Endothelial cell (in vitro differentiated cells): Measurements from ENCODE around the gene SPDYA. TPM values are rescaled to one million over a fixed set of nuclear protein-coding genes. Genes with fewer than 3 reads are reported as not detected.

Experiments used
- DNase-seq: peaks from one replicate; pipeline ENCODE4 v3.0.0; 2021; ENCODE audit warnings: low spot score
- H3K27ac Mint-ChIP-seq: one replicate; pipeline ENCODE4 v1.8.0; 2021; ENCODE audit warnings: mixed read lengths, inconsistent platforms; ENCODE audit not compliant: unreplicated experiment
- H3K27me3 Mint-ChIP-seq: one replicate; pipeline ENCODE4 v1.8.0; 2021; ENCODE audit warnings: mild to moderate bottlenecking, moderate library complexity, mixed read lengths, inconsistent platforms; ENCODE audit not compliant: unreplicated experiment
- H3K36me3 Mint-ChIP-seq: one replicate; pipeline ENCODE4 v1.8.0; 2021; ENCODE audit warnings: mild to moderate bottlenecking, low read depth, mixed read lengths, inconsistent platforms; ENCODE audit not compliant: unreplicated experiment
- H3K4me1 Mint-ChIP-seq: one replicate; pipeline ENCODE4 v1.8.0; 2021; ENCODE audit warnings: mild to moderate bottlenecking, mixed read lengths, inconsistent platforms; ENCODE audit not compliant: unreplicated experiment
- H3K4me3 Mint-ChIP-seq: one replicate; pipeline ENCODE4 v1.8.0; 2021; ENCODE audit warnings: mild to moderate bottlenecking, mixed read lengths, inconsistent platforms; ENCODE audit not compliant: unreplicated experiment
- H3K9me3 Mint-ChIP-seq: one replicate; pipeline ENCODE4 v1.8.0; 2021; ENCODE audit warnings: mixed read lengths, inconsistent platforms; ENCODE audit not compliant: unreplicated experiment
- total RNA-seq: library from RNA; stranded (reverse); fragmentation: NEBNext Ultra II Directional; extraction: Animal tissue kit (Norgen Biotek cat#: 25700); gene quantifications from one replicate; pipeline ENCODE4 v1.2.1, GENCODE V29; 2021; ENCODE audit not compliant: unreplicated experiment
- TF ChIP-seq, protein P1 (sequence below): fragments of 200-600 bp; sonication (generic); IDR thresholded peaks from one replicate; pipeline ENCODE4 v1.5.0; 2021; ENCODE audit warnings: antibody characterized with exemption; ENCODE audit not compliant: unreplicated experiment

SPDYA gene
- total RNA-seq, 1 donor from 2014 or later: 0.33 TPM

DNA sequence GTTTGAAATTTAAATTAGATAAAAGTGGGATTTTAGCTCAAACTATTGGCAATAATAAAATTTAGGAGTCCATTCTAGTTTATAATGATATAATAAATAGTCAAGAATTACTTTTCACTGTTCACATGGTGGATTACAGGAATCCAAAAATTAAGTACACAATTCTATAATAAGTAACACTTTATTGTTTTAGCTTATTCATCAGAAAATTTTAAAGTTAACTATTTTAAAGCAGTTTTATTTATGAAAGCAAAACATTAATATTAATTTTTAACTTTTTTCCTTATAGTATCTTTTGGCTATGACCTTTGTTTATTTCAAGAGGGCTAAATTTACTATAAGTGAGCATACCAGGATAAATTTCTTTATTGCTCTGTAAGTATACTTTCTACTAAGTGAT lies 11.4 kb downstream of the SPDYA start:
- no peaks in the 10 kb centered on the region for H3K9me3 Mint-ChIP-seq
- TF ChIP-seq, protein P1, sequence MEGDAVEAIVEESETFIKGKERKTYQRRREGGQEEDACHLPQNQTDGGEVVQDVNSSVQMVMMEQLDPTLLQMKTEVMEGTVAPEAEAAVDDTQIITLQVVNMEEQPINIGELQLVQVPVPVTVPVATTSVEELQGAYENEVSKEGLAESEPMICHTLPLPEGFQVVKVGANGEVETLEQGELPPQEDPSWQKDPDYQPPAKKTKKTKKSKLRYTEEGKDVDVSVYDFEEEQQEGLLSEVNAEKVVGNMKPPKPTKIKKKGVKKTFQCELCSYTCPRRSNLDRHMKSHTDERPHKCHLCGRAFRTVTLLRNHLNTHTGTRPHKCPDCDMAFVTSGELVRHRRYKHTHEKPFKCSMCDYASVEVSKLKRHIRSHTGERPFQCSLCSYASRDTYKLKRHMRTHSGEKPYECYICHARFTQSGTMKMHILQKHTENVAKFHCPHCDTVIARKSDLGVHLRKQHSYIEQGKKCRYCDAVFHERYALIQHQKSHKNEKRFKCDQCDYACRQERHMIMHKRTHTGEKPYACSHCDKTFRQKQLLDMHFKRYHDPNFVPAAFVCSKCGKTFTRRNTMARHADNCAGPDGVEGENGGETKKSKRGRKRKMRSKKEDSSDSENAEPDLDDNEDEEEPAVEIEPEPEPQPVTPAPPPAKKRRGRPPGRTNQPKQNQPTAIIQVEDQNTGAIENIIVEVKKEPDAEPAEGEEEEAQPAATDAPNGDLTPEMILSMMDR: no peak
- no peaks in the 10 kb centered on the region for H3K27me3 Mint-ChIP-seq
- no peak for DNase-seq
- no peak overlapping the region for H3K27ac Mint-ChIP-seq
- H3K4me3 Mint-ChIP-seq: no peak overlapping the region
- H3K4me1 Mint-ChIP-seq: no peaks in the 10 kb centered on the region
- H3K36me3 Mint-ChIP-seq: no peaks in the 10 kb centered on the region

DNA sequence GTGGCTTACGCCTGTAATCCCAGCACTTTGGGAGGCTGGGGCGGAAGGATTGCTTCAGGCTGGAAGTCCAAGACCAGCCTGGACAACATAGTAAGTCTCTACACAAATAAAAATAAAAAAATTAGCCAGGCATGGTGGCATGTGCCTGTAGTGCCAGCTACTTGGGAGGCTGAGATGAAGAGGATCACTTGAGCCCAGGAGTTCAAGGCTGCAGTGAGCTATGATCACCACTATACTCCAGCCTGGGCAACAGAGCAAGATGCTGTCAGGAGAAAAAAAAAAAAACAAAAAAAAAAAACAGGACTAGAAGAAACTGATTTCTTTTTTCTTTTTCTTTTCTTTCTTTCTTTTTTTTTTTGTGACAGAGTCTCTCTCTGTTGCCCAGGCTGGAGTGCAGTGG lies 13.6 kb downstream of the SPDYA start:
- no peaks in the 10 kb centered on the region for H3K27me3 Mint-ChIP-seq
- H3K36me3 Mint-ChIP-seq: no peaks in the 10 kb centered on the region
- no peak overlapping the region for H3K4me3 Mint-ChIP-seq
- H3K27ac Mint-ChIP-seq: no peak overlapping the region
- TF ChIP-seq, protein P1: no peak
- no peaks in the 10 kb centered on the region for H3K4me1 Mint-ChIP-seq
- no peaks in the 10 kb centered on the region for H3K9me3 Mint-ChIP-seq
- no peak for DNase-seq

DNA sequence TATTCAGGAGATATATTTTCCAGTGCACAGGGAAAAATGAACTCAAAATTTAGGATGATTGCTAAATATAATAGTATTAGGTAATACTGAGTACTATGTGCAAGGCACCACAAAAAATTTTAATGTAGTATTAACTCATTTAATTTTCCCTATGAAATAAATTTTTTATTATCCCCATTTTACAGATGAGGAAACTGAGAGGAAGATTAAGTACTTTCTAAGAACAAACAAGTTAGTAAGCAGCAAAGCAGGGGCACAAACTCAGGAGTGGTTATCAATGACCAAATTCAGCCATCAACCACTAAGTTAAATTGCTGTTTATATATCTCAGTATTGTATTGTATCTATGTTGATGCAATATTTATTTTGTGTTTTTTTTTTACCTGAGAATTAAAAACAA lies 14.2 kb downstream of the SPDYA start:
- no peak for DNase-seq
- TF ChIP-seq, protein P1: no peak
- H3K27me3 Mint-ChIP-seq: no peaks in the 10 kb centered on the region
- H3K36me3 Mint-ChIP-seq: no peaks in the 10 kb centered on the region
- no peak overlapping the region for H3K4me3 Mint-ChIP-seq
- H3K9me3 Mint-ChIP-seq: no peaks in the 10 kb centered on the region
- H3K27ac Mint-ChIP-seq: no peak overlapping the region
- H3K4me1 Mint-ChIP-seq: no peaks in the 10 kb centered on the region

DNA sequence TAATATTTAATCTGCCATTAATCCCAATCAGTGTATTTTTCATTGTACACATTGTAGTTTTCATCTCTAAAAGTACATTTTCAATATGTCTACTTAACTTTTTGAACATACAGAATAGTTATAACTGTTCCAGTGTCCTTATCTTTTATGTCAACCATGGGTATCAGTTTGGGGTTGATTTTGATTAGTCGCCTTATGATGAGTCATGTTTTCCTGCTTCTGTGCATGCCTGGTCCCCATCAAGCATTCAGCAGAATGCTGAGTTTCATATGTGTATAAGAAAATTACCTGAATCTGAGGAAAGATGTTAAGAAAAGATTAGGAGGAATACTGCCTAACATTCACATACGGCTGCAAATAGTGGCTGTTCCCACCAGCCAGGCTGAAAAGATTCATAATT lies 17.7 kb downstream of the SPDYA start:
- H3K27ac Mint-ChIP-seq: no peak overlapping the region
- TF ChIP-seq, protein P1: no peak
- no peaks in the 10 kb centered on the region for H3K27me3 Mint-ChIP-seq
- no peak overlapping the region for H3K4me3 Mint-ChIP-seq
- H3K36me3 Mint-ChIP-seq: no peaks in the 10 kb centered on the region
- H3K4me1 Mint-ChIP-seq: no peaks in the 10 kb centered on the region
- no peak for DNase-seq
- no peaks in the 10 kb centered on the region for H3K9me3 Mint-ChIP-seq

DNA sequence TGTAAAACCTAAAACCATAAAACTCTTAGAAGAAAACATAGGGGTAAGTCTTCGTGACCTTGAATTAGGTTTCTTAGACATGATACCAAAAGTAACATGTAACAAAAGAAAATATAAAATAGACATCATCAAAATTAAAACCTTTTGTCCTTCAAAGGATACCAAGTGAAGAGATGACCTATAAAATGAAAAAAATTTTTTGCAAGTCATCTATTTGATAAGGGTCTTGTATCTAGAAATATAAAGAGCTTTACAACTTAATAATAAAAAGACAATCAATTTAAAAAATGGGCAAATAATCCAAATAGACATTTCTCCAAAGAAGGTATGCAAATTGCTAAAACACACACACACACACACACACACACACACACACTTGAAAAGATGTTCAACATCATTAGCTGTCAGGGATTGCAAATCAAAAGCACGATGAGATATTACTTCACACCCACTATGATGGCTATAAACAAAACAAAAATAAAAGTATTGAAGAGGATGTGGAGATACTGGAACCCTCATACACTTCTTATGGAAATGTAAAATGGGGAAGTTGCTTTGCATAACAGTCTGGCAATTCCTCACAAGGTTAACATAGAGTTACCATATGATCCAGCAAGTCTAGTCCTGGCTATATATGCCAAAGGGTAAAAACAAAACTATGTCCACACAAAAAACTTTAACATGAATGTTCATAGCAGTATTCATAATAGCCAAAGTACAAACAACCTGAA lies 23.3 kb downstream of the SPDYA start:
- TF ChIP-seq, protein P1: no peak
- no peak for DNase-seq
- Mint-ChIP-seq H3K27me3 (no peaks in the 10 kb centered on the region), H3K9me3 (no peaks in the 10 kb centered on the region), H3K36me3 (no peaks in the 10 kb centered on the region), H3K4me1 (no peaks in the 10 kb centered on the region), H3K27ac (no peak overlapping the region), H3K4me3 (no peak overlapping the region)
